SU-DHL-6 (cell line): ENCODE results near the gene MAN1A2.

Experiments used
- H2AFZ ChIP-seq: fragments of 200-600 bp; sonication (generic); 2 replicates; pipeline ENCODE4 v1.6.1; 2014; ENCODE audit warnings: low read depth, mild to moderate bottlenecking, moderate library complexity, mixed read lengths, antibody characterized with exemption, low read length; ENCODE audit not compliant: severe bottlenecking
- H3F3A ChIP-seq: fragments of 200-600 bp; shearing (Covaris generic); 2 replicates; pipeline ENCODE4 v1.6.0; 2016; ENCODE audit warnings: antibody characterized with exemption, mild to moderate bottlenecking; ENCODE audit not compliant: insufficient read depth
- H3K27ac ChIP-seq: fragments of 200-600 bp; sonication (generic); 2 replicates; pipeline ENCODE4 v1.5.1; 2016; ENCODE audit warnings: low read depth, mild to moderate bottlenecking, low read length, moderate library complexity, mixed read lengths
- H3K27me3 ChIP-seq: fragments of 200-600 bp; sonication (generic), shearing (Covaris generic); 2 replicates; pipeline ENCODE4 v1.6.0; 2014; ENCODE audit warnings: mild to moderate bottlenecking, low read length
- H3K36me3 ChIP-seq: fragments of 200-600 bp; sonication (generic); 2 replicates; pipeline ENCODE4 v1.6.1; 2014; ENCODE audit warnings: mild to moderate bottlenecking, low read length, mixed read lengths
- H3K4me2 ChIP-seq: fragments of 300-600, 200-600 bp; shearing (Covaris generic), sonication (generic); 2 replicates; pipeline ENCODE4 v1.6.0; 2014; ENCODE audit warnings: low read length, low read depth, mild to moderate bottlenecking; ENCODE audit not compliant: poor library complexity, severe bottlenecking
- H3K4me3 ChIP-seq: fragments of 200-600 bp; sonication (generic); 2 replicates; pipeline ENCODE4 v1.5.1; 2014; ENCODE audit warnings: antibody characterized with exemption, low read length, mild to moderate bottlenecking, mixed read lengths; ENCODE audit not compliant: insufficient read depth, poor library complexity, severe bottlenecking
- H3K79me2 ChIP-seq: fragments of 200-600 bp; sonication (generic); 2 replicates; pipeline ENCODE4 v1.6.1; 2014; ENCODE audit warnings: mild to moderate bottlenecking, low read length, moderate library complexity; ENCODE audit not compliant: insufficient read depth
- H3K9ac ChIP-seq: fragments of 200-600 bp; sonication (generic); 2 replicates; pipeline ENCODE4 v1.7.0; 2014; ENCODE audit warnings: mild to moderate bottlenecking, low read length
- H3K9me2 ChIP-seq: fragments of 200-600 bp; sonication (generic); replicated peaks from 2 replicates; pipeline ENCODE4 v1.6.1; 2014; ENCODE audit warnings: low read length; ENCODE audit not compliant: insufficient read depth
- H3K9me3 ChIP-seq: fragments of 200-600 bp; sonication (generic); 2 replicates; pipeline ENCODE4 v1.6.1; 2014; ENCODE audit warnings: low read length, mixed read lengths; ENCODE audit not compliant: insufficient read depth
- H4K20me1 ChIP-seq: fragments of 200-600 bp; sonication (generic); 2 replicates; pipeline ENCODE4 v1.6.1; 2014; ENCODE audit warnings: low read depth, mild to moderate bottlenecking, antibody characterized with exemption, low read length, moderate library complexity, mixed read lengths
- EZH2phosphoT487 ChIP-seq: fragments of 200-600 bp; sonication (generic), shearing (Covaris generic); conservative IDR thresholded peaks from 2 replicates; pipeline ENCODE4 v1.6.1; 2018; ENCODE audit warnings: mild to moderate bottlenecking, antibody characterized with exemption, low read length, moderate library complexity, mixed read lengths
- TF ChIP-seq, protein P1 (sequence below): fragments of 200-600 bp; sonication (generic); IDR thresholded peaks from one replicate; pipeline ENCODE4 v1.5.1; 2017; ENCODE audit warnings: antibody characterized with exemption, mild to moderate bottlenecking, low read length, moderate library complexity; ENCODE audit not compliant: insufficient read depth, poor library complexity, severe bottlenecking

The MAN1A2 gene

DNA sequence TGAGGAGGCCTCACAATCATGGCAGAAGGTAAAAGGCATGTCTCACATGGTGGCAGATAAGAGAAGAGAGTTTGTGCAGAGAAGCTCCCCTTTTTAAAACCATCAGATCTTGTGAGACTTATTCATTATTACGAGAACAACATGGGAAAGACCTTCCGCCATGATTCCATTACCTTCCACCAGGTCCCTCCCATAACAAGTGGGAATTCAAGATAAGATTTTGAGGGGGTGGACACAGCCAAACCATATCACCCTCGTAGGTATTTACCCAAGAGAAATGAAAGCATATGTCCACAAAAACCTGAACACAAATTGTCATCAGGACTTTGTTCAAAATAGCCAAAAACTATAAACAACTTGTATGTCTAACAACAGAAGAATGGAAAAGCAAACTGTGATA lies 192.7 kb downstream of the MAN1A2 start:
- H3F3A ChIP-seq: no peaks in the 10 kb centered on the region
- H2AFZ ChIP-seq: no peak overlapping the region
- H3K9me2 ChIP-seq: no peaks in the 10 kb centered on the region
- no peak overlapping the region for H3K4me3 ChIP-seq
- no peaks in the 10 kb centered on the region for H3K9me3 ChIP-seq
- H3K36me3 ChIP-seq: no peaks in the 10 kb centered on the region
- H3K27me3 ChIP-seq: no peaks in the 10 kb centered on the region
- no peak overlapping the region for H3K4me2 ChIP-seq
- H3K79me2 ChIP-seq: no peaks in the 10 kb centered on the region
- no peak overlapping the region for H3K9ac ChIP-seq
- H4K20me1 ChIP-seq: no peaks in the 10 kb centered on the region
- TF ChIP-seq, protein P1, sequence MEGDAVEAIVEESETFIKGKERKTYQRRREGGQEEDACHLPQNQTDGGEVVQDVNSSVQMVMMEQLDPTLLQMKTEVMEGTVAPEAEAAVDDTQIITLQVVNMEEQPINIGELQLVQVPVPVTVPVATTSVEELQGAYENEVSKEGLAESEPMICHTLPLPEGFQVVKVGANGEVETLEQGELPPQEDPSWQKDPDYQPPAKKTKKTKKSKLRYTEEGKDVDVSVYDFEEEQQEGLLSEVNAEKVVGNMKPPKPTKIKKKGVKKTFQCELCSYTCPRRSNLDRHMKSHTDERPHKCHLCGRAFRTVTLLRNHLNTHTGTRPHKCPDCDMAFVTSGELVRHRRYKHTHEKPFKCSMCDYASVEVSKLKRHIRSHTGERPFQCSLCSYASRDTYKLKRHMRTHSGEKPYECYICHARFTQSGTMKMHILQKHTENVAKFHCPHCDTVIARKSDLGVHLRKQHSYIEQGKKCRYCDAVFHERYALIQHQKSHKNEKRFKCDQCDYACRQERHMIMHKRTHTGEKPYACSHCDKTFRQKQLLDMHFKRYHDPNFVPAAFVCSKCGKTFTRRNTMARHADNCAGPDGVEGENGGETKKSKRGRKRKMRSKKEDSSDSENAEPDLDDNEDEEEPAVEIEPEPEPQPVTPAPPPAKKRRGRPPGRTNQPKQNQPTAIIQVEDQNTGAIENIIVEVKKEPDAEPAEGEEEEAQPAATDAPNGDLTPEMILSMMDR: no peak
- TF ChIP-seq EZH2phosphoT487: no peak
- no peak overlapping the region for H3K27ac ChIP-seq

DNA sequence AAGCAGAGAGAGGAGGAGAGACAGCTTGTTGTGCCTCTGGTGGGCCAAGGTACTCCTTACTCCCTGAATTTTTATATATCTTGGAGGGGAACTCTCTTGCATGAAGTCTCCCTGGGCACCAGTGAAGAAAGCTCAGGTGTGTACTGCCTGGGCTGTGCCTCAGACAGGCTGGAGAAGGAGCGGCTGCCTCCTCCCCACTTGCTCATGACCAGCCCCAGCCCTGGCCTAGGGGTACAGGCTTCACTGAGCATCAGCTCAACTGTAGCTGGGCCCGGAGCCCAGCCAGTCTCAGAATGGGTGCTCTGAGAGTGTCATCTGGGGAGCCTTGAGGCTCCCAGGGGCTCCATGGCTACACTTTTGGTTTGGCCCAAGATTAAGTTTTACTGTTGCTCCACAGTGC lies 193.8 kb downstream of the MAN1A2 start:
- no peak overlapping the region for H3K9ac ChIP-seq
- no peaks in the 10 kb centered on the region for H3F3A ChIP-seq
- no peak overlapping the region for H2AFZ ChIP-seq
- H4K20me1 ChIP-seq: no peaks in the 10 kb centered on the region
- no peaks in the 10 kb centered on the region for H3K36me3 ChIP-seq
- no peaks in the 10 kb centered on the region for H3K9me2 ChIP-seq
- H3K79me2 ChIP-seq: no peaks in the 10 kb centered on the region
- TF ChIP-seq EZH2phosphoT487: no peak
- TF ChIP-seq, protein P1: no peak
- H3K9me3 ChIP-seq: no peaks in the 10 kb centered on the region
- no peak overlapping the region for H3K4me2 ChIP-seq
- no peaks in the 10 kb centered on the region for H3K27me3 ChIP-seq
- H3K27ac ChIP-seq: no peak overlapping the region
- no peak overlapping the region for H3K4me3 ChIP-seq

DNA sequence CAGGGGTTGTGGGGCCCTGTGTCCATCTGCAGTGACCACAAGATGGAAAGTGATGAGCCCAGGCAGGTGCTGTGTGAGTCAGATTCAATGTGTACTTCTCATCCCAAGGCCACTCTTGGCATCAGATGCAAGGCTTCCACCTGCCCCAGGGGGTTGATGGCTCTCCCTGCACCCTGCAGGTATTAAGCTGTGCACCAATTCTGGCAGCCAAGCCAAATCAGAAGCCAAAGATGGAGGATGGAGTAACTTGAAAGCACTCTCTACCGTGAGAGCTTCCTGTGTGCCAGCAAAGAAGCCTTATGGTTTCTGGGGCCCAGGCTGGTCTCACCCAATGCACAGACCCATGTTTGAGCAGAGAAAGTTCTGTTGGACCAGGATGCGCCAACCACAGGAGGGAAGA lies 194.3 kb downstream of the MAN1A2 start:
- Histone ChIP-seq H3F3A (no peaks in the 10 kb centered on the region), H3K4me2 (no peak overlapping the region), H3K27me3 (no peaks in the 10 kb centered on the region), H2AFZ (no peak overlapping the region), H3K79me2 (no peaks in the 10 kb centered on the region), H3K36me3 (no peaks in the 10 kb centered on the region), H3K9ac (no peak overlapping the region), H3K9me2 (no peaks in the 10 kb centered on the region), H4K20me1 (no peaks in the 10 kb centered on the region), H3K4me3 (no peak overlapping the region), H3K9me3 (no peaks in the 10 kb centered on the region), H3K27ac (no peak overlapping the region)
- TF ChIP-seq EZH2phosphoT487: no peak
- TF ChIP-seq, protein P1: no peak
